COLO668 (cell line): ENCODE results near the gene POLD2.

Source experiments
- DNase-seq: peaks from one replicate; lab custom pipeline; 2025; ENCODE audit not compliant: unreplicated experiment; lab: John Stamatoyannopoulos, UW

POLD2 gene

GRCh38 chr7:44066111-44066460, 57.3 kb downstream of the POLD2 start:
- DNase-seq = no peak

GRCh38 chr7:44065431-44066110, 57.8 kb downstream of the POLD2 start, which contains the start of gene PGAM2:
Gene PGAM2, minus strand, starts transcription at chr7:44065567. Its CDS starts 38 bp downstream, at chr7:44065529.
- DNase-seq = no peak

- DNase-seq = no peak
These were observed 58.4 kb downstream of the POLD2 start for GRCh38 chr7:44064791-44065430.
